ENCODE results near the gene AGAP5. TPM values are rescaled to one million over a fixed set of nuclear protein-coding genes. Genes with fewer than 3 reads are reported as not detected.

The AGAP5 gene
- polyA plus RNA-seq, 1 donor, result 35.2 TPM

DNA sequence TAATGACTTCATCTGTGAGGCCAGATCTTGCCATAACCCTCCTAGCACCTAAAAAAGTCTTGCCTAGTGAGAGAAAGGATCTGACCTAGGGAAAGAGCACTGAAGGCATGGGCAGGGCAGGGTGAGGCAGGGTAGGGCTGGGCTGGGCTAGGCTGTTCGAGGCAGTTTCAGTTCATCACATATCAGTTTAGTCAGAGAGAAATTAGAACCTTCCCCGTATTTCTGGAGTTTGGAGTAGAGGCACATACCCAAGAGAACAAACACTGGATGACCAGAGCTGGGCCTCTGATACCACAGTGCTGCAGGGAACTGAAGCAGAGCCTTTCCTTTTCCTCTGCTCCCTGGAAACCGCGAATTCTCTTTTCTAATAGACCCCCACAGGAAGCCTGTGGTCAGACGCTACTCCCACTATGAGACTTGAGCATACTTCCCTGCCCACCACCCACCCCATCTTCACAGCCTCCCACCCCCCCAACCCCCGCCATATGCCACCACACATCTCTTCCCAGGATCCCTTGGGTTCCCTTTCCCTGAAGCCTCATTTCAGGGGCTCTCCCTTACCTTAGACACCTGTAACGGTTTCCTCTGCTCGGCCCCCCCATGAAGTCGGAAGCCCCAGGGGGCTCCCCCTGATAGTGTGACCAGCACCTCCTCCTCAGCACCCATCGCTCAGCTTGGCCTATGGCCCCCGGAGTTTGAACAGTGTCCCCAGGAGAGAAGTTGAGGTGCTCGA, 42.5 kb downstream of the AGAP5 start:
- DNase-seq, result no peak

DNA sequence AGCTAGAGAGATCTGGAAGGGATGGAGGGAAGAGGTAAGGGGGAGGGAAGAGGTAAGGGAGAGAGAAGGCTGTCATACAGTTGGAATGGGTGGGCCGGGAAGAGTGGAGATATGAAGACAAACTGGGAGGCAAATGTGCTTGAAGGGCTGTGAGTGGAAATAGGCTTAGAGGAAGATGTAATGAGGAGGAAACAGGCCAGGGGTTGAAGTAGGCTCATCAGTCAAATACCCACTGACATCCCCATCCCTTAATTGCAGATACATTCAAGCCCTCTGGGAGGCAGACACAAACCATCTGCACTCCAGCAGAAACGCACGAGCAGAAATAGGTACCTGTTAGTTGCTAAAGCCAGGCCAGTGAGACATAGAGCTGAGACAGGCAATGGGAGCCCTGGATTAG, 44.2 kb downstream of the AGAP5 start:
- DNase-seq, result no peak

DNA sequence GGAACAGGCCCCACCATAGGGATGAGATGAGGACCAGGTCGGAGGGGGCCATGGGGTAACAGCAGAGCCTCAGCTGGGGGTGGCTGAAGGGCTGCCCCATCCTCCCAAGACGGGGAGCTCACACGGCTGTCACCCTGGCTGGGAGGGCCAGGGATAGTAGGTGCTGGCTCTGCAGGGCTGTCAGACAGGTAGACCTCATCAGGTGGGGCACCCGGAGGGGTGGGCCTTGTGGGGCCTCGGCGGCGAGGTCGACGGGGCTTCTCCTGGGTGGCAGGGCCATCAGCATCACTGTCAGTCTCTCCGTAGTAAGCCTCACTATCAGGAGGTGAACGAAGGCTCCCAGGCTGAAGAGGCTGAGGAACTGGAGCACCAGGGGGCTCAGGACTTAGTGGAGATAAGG, 44.7 kb downstream of the AGAP5 start:
- no peak for DNase-seq

DNA sequence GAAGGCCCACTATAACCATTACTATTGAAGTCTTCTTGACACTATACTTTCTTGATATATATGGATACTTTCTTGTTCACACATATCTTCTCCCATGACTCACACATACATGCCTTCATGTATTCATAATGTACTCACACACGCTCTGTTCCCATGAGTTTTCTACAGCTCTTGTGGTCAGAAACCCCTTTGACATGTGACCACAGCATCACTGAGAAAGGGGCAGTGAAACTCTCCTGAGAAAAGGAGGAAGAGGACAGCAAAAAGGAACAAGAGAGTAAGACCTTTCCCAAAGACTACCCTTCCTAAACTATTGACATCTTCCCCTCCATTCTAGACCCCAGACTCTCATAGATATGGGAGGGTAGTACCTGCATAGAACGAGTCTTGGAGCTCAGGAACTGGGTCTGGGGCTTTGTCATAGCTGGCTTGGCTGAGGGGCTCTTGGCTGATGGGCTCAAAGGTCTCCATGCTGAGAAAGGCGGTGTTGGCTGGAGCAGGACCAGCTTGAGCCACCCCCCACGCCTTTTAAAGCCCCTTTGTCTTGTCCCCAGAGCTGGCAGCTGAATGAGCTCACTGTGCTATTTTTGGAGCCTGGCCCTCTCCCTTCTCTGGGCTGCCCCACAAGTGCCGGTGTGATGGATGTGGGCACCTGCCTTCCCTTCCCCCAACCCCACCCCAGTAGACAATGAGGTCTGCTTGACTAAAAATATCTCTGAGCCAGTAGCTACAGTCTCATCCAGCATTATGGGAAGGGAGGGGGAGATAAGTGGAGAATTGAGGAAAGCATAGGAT, 47.2 kb downstream of the AGAP5 start:
- no peak for DNase-seq

DNA sequence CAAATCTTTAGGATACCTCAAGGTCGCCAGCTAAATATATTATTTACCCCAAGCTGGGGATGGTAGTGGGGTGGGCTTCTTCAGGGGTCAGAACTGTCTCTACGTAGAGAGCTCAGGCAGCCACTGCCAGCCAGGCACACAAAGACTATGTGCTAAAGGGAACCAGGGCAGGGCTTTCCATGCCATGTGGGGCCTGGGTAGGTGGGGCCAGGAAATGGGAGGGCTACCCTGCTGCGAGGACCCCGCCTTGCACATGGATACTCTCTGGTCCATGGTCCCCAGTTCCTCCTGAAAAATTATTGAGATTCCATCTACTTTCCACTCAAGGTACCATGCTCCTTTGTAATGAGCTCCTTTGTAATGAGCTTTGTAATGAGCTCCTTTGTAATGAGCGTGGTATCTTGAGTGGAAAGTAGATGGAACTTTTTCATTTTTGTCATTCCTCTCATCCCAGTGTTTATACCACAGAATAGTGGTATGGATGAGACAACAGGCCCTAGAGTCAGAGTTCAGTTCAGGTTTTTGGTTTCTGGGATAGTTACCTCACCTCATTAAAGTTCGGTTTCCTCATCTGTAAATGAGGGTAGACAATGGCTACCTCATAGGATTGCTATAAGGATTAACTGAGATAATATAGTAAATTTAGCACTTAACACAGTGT, 47.9 kb downstream of the AGAP5 start:
- DNase-seq, result no peak

DNA sequence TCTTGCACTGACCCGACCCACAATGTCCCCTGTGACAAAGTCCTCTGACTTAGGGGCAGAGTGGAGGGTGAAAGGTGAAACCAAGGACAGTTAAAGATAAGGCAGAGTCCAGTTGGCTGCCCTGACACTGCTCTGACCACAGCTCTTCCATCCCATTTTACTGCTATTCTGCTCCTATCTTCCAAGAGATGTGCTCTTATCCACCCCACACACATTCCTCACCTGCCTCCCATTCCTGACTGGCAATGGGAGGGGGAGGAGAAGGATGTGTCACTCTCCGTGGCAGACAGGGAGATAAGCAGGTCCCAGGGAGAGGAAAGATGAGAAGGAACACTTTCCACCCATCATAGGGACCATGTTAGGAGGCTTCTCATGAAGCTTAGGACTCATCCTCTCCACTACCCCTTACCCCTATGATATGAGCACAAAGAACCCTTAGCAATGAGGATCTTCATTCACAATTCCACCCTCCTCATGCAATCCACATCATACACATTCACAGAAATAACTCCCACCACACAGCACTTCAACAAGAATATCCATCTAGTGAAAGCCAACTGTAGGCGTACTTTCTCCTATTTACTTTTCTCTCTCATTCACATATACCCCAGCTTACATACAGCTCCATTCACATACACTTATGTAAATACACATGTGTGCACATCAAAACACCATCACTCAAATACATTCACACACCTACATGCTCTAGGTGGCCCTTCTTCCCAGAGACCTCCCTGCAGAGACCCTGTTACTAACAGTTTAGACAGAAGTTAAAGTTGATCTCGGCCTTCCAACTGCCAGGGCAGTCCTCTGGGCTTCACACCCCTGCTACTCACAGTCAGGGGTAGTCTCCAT, 48.7 kb downstream of the AGAP5 start:
- DNase-seq, result no peak

DNA sequence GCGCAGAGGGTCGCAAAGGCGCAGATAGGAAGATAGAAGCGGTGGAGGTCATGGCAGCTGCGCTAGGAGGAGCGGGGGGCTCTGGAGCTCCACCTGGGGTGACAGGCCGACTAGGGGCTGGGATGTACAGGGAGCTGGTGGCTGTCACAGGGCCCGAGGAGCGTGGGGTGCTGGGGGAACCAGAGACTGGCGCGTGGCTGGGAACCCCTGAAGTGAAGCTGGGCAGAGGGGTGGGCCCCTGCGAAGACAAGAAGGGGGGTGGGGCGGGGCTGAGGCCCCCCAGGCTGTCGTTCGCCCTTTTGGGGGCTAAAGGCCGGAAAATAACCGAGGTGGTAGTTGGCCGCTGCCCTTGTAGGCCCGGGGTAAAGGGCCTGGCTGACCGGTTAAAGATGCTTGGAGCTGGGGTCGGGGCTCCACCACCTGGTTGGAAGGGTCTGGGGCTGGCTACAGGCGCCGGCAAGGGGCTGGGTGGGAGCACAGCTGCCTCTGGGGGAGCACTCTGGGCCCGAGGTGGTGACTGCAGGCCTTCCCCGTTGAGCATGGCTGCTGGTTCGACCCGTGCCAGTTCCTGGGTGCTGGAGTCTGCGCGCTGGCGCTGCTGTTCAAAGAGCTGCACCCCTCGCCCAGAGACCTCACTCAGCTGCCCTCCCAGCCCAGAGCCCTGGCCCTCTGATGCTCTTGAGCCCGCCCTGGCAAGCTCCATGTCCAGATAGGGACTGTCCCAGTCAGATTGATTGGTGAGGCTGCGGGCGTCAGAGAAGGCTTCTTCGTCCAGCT, 49.8 kb downstream of the AGAP5 start:
- no peak for DNase-seq

DNA sequence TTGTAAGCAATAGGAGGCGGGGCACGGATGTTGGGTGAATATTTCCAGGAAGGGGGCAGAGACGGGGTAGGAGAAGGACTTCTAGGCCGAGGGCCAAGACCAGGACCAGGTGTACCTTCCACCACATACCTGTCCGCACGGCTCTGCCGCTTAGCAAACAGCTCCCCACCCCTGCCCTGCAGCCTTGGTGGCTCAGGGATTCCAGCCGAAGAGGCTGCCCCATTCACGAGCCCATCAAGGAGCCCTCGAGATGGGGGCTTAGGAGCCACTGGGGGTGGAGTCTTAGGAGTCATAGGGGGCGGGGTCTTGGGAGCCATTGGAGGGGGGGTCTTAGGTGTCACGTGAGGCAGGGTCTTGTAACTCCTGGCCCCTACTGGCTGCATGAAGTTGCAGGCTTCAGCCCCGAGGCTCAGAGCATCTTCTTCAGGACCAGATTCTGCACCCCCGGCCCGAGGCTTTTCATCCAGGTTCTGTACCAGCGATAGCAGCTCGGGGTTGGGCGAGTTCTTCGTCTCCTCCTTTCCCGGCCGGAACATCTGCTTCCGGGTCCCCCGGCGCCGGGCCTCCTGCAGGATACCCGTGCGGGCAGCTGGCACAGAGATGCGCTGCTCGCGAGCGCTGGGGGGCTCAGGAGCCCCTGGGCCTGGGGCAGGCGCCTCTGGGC, 50.6 kb downstream of the AGAP5 start:
- peak; percentile 79 for DNase-seq

DNA sequence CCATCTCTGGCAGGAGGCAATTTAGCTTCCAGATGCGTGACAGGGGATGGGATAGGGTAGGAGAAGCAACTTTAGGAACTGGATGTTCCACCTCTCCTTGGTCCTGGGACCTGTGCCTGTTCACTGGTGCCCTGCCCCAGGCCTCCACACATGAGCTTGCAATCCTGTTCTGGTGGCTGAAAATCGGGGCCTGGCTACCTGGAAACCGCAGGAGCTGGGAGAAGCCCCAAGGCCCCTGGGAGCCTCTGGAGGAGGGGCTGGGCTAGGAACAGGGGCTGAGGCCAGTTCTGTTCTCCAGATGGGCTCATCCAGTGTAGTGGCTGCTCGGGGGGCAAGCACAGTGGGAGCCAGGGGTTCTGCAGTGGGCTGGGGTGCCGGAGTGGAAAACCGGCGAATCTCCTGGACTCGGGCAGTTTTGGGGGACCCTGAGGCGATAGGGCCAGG, 51.3 kb downstream of the AGAP5 start:
- DNase-seq, result no peak

DNA sequence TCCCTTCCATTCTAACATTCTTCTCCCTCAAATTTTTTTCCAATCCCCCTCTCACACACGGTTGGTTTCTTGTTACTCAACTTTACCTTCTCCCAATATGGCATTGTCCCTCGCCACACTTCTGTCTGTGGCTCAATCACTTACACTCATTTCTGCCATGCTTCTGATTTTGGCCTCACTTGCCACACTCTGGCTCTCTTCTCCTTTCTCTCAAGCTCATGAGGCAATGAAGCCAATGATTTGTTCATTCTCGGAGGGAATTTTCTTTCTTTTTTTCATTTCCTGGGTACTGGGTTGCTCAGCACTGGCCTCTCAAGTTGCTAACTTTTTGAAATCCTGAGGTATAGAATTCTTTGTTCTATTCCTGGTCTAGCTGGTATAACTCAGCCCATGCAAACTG, 52.7 kb downstream of the AGAP5 start:
- no peak for DNase-seq

DNA sequence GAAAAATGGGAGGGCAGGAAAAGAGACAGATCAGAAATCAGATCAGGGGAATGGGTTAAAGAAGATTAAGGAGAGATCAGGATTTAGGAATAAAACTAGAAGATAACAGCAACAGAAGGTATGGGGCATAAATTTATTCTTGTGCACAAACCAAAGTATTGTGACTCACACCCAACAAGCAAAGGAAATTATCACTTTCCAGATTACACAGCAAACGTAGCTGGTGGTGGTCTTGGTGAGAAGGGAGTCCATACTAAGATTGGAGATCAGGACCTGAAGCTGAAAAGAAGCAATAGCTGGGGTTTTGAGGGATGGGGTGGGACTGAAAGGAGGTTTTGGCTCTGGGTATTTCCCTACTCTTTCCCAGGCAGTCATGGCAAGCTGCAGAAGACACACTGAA, 53.1 kb downstream of the AGAP5 start:
- no peak for DNase-seq

DNA sequence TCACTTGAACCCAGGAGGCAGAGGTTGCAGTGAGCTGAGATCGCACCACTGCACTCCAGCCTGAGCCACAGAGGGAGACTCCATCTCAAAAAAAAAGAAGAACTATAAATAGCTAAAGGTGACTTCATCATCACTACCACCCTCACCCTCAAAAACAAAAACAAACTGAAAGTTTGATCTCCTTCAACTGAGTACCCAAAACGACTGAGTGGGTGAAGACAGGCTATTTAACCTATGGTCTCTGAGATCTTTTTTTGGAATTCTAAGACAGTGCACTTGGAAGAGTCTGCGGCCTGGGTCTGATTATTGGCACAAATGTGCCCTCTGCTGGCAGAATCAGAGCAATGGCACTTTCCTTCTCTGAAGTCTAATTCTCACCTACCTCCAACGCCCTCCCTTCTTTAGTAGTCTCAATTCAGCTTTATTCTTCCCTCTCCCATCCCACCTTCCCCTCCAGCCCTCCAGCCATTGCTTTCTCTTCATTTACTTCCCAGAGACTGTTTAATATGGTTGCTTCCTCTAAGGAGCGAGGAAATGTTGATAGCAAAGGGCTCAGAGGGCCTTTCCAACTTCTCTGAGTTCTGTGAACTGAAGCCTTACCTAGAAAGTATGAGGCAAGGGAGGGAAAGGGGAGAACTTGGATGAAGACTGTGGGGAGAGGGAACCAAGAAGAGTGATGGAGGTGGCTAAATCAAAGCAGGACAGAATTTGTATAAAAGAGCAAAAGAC, 53.7 kb downstream of the AGAP5 start:
- peak; percentile 73 for DNase-seq

DNA sequence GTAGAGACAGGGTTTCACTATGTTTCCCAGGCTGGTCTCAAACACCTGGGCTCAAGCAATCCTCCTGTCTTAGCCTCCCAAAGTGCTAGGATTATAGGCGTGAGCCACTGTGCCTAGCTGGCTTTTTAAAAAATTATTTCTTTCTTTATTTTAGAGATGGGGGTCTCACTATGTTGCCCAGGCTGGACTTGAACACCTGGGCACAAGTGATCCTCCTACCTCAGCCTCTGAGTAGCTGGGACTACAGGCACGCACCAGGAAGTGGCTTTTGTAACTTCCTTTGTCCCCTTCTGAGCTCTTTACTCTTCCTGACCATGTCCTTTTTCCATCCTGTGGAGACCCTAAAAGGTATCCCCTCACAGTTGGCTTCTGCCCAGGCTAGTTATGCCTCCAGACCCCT, 54.5 kb downstream of the AGAP5 start:
- DNase-seq, result no peak

DNA sequence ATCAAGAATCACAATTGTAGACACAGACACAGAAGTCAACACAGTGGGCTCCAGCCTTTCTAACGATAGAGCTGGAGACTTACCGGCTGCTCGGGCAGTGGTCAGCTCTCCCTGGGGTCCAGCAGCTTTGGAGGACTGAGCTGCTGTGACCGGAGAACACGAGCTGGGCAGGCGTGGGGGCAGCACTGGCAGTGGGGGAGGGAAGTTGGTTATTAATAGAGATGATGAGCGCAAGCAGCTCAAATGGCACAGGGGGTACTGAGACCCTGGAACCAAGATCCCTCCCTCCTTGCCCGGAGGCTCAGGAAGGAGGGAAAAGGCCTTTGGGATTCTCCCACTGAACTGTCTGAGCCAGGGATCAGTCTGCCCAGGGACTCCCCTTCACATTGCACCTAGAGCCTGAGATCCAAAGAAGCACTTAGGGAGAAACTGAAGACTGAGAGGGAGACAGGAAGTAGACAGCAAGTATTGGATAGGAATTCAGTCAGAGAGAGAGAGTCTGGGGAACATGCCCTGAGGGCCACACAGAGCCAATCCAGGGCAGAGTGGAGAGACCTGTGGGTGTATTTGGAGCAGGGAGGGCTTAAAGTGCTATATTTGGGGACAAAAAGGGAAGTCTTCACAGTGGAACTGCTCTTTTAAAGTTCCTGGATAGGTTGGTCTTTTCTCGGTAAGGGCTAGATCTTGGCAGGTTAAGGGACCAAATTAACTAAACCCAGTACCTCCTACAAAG, 56.4 kb downstream of the AGAP5 start, which contains the start of gene MYOZ1:
MYOZ1 (minus strand) TSS at position 147 of the 733 bp plus-strand sequence. CDS start 1,457 bp downstream, outside the sequence.
- no peak for DNase-seq

DNA sequence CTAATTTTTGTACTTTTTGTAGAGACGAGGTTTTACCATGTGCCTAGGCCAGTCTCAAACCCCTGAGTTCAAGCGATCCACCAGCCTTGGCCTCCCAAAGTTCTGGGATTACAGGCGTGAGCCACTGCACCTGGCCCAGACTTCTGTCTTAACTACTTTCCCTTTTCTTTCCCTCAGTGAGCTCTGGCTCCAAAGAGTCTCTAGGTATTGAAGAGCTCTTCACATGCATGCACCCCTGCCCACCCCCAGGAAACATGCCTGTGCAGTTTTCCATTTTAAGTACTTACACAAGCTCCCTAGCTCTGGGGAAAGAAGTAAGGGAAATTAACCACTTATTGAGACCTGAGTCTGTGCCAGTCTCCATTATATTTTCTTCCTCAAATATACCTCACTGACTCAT, 58.6 kb downstream of the AGAP5 start:
- no peak for DNase-seq

DNA sequence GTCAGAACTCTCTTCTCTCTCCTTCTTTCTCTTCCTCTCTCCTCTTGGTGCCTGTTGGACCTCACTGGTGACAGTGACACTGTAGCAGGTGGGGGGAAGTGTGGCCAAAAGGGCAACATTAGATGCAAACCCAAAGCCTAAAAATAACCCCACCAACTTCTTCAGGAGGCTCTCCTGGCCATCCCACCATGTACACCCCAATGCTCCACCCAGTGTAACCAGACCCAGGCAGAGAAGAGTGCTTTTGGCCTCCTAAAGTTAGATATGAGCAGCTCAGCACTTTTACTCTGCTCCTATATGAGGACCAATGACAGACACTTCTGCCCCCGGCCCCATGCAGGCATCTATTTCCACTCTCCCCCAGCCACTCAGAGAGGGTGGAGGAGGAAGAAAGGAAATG, 62.1 kb downstream of the AGAP5 start:
- no peak for DNase-seq

DNA sequence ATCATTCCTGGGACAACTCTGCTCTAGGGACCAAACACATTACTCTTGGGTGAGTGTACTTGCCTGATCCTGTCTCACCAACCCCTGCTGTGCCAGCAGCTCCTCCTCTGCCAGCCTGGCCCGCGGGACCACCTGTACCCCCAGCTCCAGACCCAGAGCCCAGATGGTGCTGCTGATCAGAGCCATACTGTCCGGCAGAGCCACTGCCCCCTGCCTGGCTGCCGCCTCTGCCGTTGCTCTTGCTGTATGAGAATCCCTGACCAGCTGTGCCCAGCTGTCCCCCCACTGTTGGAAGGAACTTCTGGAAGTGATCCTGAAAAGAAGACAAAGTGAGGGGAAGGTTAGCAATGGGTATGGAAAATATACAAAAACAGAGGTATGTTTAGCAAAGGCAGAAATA, 63.5 kb downstream of the AGAP5 start:
- no peak for DNase-seq

DNA sequence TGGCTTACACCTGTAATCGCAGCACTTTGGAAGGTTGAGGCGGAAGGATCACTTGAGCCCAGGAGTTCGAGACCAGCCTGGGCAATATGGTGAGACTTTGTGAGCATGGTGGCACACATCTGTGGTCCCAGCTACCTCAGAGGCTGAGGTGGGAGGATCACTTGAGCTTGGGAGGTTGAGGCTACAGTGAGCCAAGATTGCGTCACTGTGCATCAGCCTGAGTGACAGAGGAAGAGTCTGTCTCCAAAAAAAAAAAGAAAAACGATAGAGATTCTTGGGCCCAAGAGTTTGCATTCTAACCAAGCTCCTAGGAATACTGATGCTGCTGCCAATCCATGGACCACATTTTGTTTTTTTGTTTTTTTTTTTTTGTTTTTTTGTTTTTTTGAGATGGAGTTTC, 68.7 kb downstream of the AGAP5 start:
- no peak for DNase-seq

DNA sequence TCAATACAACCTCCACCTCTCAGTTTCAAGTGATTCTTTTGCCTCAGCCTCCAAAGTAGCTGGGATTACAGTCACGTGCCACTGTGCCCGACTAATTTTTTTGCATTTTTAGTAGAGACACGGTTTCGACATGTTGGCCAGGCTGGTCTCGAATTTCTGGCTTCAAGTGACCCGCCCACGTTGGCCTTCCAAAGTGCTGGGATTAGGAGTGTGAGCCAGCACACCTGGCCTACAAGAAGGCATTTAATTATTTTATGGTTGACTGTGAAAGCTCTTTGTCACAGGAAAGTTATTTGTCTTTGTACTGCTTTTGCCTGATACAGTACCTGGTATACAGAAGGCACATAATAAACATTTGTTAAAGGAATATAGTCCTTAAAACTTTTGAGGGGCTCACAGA, 69.5 kb downstream of the AGAP5 start:
- DNase-seq, result no peak

Measured in left kidney (tissue), 2 donors.